HS-27A (cell line): ENCODE results near the gene ZNF18.
"Not testable (repeated sequence)": the region's sequence is repeated elsewhere in the genome, so short reads cannot be mapped to it uniquely, and the experiment has no call there.

Source experiments
- DNase-seq: peaks from one replicate; pipeline ENCODE4 v3.0.0-alpha.2; 2012; ENCODE audit warnings: low read depth, missing footprints

Gene ZNF18

GRCh38 chr17:11986179-11986941 lies 10.9 kb downstream of the ZNF18 start:
- DNase-seq = no peak

- no peak for DNase-seq
These were observed 15.4 kb downstream of the ZNF18 start for GRCh38 chr17:11981862-11982261.

- DNase-seq = no peak
These were observed 16.5 kb downstream of the ZNF18 start for GRCh38 chr17:11980813-11981212.

GRCh38 chr17:11979795-11980194 lies 17.5 kb downstream of the ZNF18 start:
- DNase-seq = no peak

- DNase-seq = not testable (repeated sequence)
These were observed 24.5 kb downstream of the ZNF18 start for GRCh38 chr17:11972741-11973140.

GRCh38 chr17:11969565-11969964 lies 27.7 kb downstream of the ZNF18 start:
- DNase-seq = no peak

GRCh38 chr17:11954936-11955335 lies 42.3 kb downstream of the ZNF18 start:
- no peak for DNase-seq

- DNase-seq = no peak
These were observed 43.4 kb downstream of the ZNF18 start for GRCh38 chr17:11953924-11954323.

GRCh38 chr17:11952610-11953009 lies 44.7 kb downstream of the ZNF18 start:
- DNase-seq = no peak

GRCh38 chr17:11950771-11951519 lies 46.3 kb downstream of the ZNF18 start:
- DNase-seq = no peak

- DNase-seq = not testable (repeated sequence)
These were observed 47.7 kb downstream of the ZNF18 start for GRCh38 chr17:11949571-11949970.

- DNase-seq = peak; percentile 24
These were observed 48.5 kb downstream of the ZNF18 start for GRCh38 chr17:11948789-11949188.

- no peak for DNase-seq
These were observed 52.7 kb downstream of the ZNF18 start for GRCh38 chr17:11944587-11944986.

- DNase-seq = no peak
These were observed 53.4 kb downstream of the ZNF18 start for GRCh38 chr17:11943759-11944347.

- DNase-seq = not testable (repeated sequence)
These were observed 54.2 kb downstream of the ZNF18 start for GRCh38 chr17:11943086-11943485.

GRCh38 chr17:11940904-11941303 lies 56.4 kb downstream of the ZNF18 start:
- DNase-seq = no peak

- DNase-seq = peak; percentile 34
These were observed 61.4 kb downstream of the ZNF18 start for GRCh38 chr17:11935734-11936406.

GRCh38 chr17:11932337-11932898 lies 64.9 kb downstream of the ZNF18 start:
- no peak for DNase-seq

- DNase-seq = no peak
These were observed 68.8 kb downstream of the ZNF18 start for GRCh38 chr17:11928436-11928835.
